Transverse colon (tissue), 4 donors: ENCODE measurements around the gene SLC6A7.

Experiments used
- CTCF ChIP-seq, 5 experiments: fragments of 200-600 bp in 3 of 5; fragments of 450-650 bp in 2 of 5; sonication (generic) in 3 of 5; IDR thresholded peaks; 1 replicate in 2 of 5; 2 replicates in 3 of 5; pipeline ENCODE4 v1.5.1; 2016 to 2017; ENCODE audit warnings: antibody characterized with exemption in 5 of 5, inconsistent platforms in 3 of 5, mild to moderate bottlenecking in 2 of 5, moderate library complexity in 1 of 5
- POLR2A ChIP-seq: fragments of 450-650 bp; IDR thresholded peaks from one replicate; pipeline ENCODE4 v1.6.1; 2016; ENCODE audit warnings: antibody characterized with exemption, mild to moderate bottlenecking, moderate library complexity
- POLR2AphosphoS5 ChIP-seq, 3 donors: sonication (generic); formaldehyde crosslinking; IDR thresholded peaks; one replicate each; pipeline ENCODE4 v1.6.1; 2016; ENCODE audit warnings: antibody characterized with exemption in 3 of 3

DNA sequence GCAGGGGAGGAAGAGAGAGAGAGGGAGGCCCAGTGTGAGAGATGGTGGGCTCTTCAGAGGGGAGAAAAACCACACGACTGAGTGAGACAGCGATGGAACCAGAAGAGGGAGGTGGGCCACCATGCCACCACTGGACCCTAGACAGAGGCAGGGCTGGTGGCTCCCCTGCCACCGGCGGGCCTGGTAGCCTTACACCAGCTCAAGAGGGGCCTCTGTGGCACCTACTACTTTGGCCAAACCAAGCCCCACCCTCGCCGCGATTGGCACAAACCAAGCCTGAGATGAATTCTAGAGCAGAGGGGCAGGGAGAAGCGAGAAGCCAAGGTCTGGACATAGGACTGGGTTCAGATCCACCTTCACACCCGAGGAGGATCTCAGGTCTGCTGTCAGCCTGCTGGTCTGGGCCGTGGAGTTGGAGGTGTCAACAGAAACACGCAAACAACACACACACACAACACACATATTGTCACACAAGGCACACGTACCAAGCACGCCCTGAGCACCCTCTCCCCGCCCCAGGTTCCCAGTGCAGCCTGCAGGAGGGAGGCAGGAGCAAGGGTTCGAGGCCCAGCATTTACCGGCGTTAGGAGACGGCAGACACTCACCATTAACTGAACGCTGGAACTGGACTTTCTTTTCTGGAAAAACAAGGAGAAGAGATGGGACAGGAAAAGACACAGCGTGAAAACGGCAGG, 49.4 kb downstream of the SLC6A7 start:
- TF ChIP-seq CTCF (IDR thresholded peaks at IDR 0.05), result no peak
- no peak for TF ChIP-seq POLR2A
- TF ChIP-seq POLR2AphosphoS5 (IDR thresholded peaks at IDR 0.05), result no peak
